GM10266 (cell line): ENCODE results near the gene TOMM7.
"Not testable (repeated sequence)": the region's sequence is repeated elsewhere in the genome, so short reads cannot be mapped to it uniquely, and the experiment has no call there.

Experiments used
- DNase-seq: peaks from one replicate; pipeline ENCODE4 v3.0.0; 2012; ENCODE audit errors: extremely low spot score
- CTCF ChIP-seq: IDR thresholded peaks from 2 replicates; pipeline ENCODE4 v1.5.1; 2012; ENCODE audit warnings: mild to moderate bottlenecking, low read depth; ENCODE audit not compliant: control insufficient read depth, insufficient read depth; ENCODE audit errors: missing control alignments

The TOMM7 gene

GRCh38 chr7:22843681-22844309, 21.1 kb upstream of the TOMM7 start:
- no peak for DNase-seq
- no peak for TF ChIP-seq CTCF

- no peak for TF ChIP-seq CTCF
- DNase-seq: no peak
Measured at GRCh38 chr7:22842973-22843372, 20.3 kb upstream of the TOMM7 start.

GRCh38 chr7:22842383-22842941, 19.8 kb upstream of the TOMM7 start:
- TF ChIP-seq CTCF: no peak
- no peak for DNase-seq

GRCh38 chr7:22841954-22842353, 19.3 kb upstream of the TOMM7 start:
- TF ChIP-seq CTCF: no peak
- DNase-seq: no peak

DNA sequence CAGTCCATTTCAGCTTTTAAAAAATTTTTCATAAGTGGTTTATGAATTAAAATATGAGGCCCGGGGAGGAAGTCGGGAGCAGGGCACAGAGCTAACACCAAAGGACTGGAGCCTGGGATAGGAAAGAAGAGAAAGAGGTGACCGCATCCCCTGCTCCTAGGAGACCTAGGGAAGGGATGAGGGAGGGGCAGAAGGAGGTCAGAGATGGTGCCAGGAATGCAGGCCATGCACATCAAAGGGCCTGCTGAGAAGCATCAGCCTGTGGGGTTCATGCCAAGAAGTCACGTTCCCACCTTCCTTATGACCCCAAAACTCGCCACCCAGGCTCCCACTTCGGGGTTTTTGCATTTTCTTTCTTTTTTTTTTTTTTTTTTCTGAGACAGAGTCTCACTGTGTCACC, 14.7 kb upstream of the TOMM7 start:
- DNase-seq: no peak
- TF ChIP-seq CTCF: no peak

- DNase-seq: not testable (repeated sequence)
Measured at GRCh38 chr7:22836506-22836905, 13.9 kb upstream of the TOMM7 start.

DNA sequence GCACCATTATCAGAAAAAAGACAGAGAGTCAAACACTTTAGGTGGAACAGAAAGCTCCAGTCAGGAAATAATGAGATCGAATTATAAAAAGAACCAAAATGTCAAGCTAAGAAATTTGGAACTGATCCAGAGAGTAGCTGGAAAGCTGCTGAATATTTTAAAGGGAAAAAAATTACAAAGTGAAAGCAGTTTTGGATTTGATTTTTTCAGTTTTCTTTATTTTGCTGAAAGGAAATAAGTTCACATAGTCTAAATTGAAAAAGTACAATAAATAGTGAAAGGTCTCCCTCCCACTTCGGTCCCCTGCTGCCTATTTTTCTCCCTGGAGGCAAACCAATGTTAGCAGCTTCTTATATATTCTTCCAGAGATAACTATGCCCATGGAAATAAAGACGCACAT, 11.3 kb upstream of the TOMM7 start:
- no peak for DNase-seq
- no peak for TF ChIP-seq CTCF

GRCh38 chr7:22833113-22833855, 10.6 kb upstream of the TOMM7 start:
- DNase-seq: no peak

More at GRCh38 chr7:22833113-22833855, 10.6 kb upstream of the TOMM7 start:
- TF ChIP-seq CTCF: no peak
